GM13976 (cell line): ENCODE measurements around the gene THOC7.

Source experiments
- DNase-seq: peaks from one replicate; pipeline ENCODE4 v3.0.0; 2012; ENCODE audit warnings: low spot score
- CTCF ChIP-seq: IDR thresholded peaks from 2 replicates; pipeline ENCODE4 v1.5.1; 2012; ENCODE audit warnings: borderline replicate concordance, mild to moderate bottlenecking; ENCODE audit not compliant: insufficient read depth; ENCODE audit errors: extremely low read depth, missing control alignments, control extremely low read depth
- in situ Hi-C: fragments of 300-500 bp; cut with MboI; formaldehyde crosslinking; loops from one replicate; pipeline ENCODE4 v1.12.0; 2022; ENCODE audit warnings: low sequenced_read_pairs, mixed read lengths, inconsistent platforms; ENCODE audit not compliant: unreplicated experiment

The THOC7 gene

GRCh38 chr3:63861306-63861705 lies 2.3 kb downstream of the THOC7 start:
- in situ Hi-C loops: no loop called here
- TF ChIP-seq CTCF: no peak
- DNase-seq: no peak

GRCh38 chr3:63860776-63861175 lies 2.8 kb downstream of the THOC7 start:
- TF ChIP-seq CTCF: no peak

DNA sequence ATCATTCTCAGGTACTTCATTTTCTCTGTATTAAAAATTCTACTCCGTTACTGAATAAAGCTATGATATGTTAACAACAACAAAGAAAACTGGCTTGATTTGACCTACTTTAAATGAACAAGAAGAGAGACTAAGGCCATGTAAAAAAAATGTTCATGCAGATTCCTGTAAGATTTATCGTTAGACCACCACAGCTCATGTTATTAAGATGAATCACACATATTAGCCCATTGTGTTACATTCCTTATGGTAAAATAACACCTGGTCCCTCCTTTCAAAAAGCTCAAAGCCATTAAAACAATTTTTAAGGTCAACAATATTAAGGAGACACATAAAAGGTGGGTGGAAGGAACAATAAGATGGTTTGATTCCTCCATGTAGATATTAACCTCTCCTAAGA lies 6.3 kb downstream of the THOC7 start:
- no peak for DNase-seq
- in situ Hi-C loops: no loop called here
- no peak for TF ChIP-seq CTCF

More at GRCh38 chr3:63860776-63861175, 2.8 kb downstream of the THOC7 start:
- in situ Hi-C loops: no loop called here
- DNase-seq: no peak

DNA sequence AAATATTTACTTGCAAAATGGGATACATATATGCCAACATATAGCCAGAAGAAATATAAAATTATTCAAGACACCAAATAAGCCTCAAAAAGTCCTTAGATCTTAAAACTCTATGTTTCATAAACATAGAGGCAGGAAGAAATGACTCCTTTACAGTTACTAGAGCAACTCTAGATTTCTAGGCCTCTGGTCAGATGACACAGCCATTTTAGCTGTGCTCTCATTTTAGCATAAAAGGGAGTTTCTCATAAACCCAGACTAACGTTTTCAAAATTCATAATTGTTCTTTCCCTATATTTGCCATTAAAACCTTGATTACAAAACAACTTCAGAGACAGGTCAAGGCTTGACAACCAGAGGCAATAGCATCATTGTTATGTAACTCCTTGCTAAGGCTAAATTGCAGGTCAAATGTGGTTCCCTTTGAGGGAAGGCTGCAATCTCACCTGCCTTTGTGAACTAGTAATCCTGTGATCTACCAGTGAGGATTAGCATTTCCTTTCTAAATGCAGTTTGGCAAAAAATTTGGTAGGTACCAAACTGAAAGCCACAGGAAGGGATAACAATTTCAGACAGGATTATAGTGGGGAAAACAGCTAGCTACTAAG lies 8.2 kb downstream of the THOC7 start:
- DNase-seq: no peak
- no peak for TF ChIP-seq CTCF
- in situ Hi-C loops: no loop called here

DNA sequence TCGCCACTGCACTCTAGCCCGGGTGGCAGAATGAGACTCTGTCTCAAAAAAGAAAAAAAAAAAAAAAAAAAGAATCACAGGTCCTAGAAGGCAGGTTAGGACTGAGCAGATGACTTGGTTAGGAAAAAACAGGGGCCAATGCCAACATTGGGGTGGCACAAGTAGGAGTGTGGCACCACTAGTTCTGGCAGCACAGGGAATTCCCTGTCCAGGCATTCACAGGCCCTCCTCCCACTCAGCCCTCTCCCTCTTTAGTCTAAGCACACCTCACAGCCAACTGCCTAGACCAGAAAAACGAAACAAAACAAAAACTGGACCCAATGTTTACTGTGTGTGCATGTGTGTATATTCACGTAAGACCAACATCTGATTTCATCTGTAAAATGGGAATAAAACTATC lies 10.5 kb downstream of the THOC7 start:
- no peak for DNase-seq
- in situ Hi-C loops: no loop called here
- no peak for TF ChIP-seq CTCF

GRCh38 chr3:63851287-63851686 lies 12.3 kb downstream of the THOC7 start:
- no peak for DNase-seq
- TF ChIP-seq CTCF: no peak
- in situ Hi-C loops: no loop called here

DNA sequence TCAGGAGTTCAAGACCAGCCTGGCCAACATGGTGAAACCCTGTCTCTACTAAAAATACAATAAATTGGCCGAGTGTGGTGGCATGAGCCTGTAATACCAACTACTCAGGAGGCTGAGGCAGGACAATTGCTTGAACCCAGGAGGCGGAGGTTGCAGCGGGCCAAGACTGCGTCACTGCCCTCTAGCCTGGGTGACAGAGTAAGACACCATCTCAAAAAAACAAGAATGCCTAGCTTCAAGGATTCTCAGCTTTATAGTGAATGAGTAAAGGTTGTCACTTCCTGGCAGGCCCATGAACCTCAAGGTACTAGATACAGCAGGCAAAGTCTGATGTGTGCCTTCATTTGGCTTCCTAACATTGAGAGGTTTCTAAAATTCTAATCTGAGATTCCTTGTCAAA lies 14.4 kb downstream of the THOC7 start:
- no peak for TF ChIP-seq CTCF
- in situ Hi-C loops: loop anchor here (25.0 kb wide), 1 partner anchor 613 kb away; no protein-coding TSS in a partner anchor
- DNase-seq: no peak
